CD4-positive, alpha-beta T cell treated with Interleukin-2 at 100 ng/mL for 4 hours (primary cell): ENCODE results near the gene MCC.
A peak's percentile ranks its signal among the peaks of the same experiment; 100 is the strongest.

Experiments
- DNase-seq: peaks from one replicate; pipeline ENCODE4 v3.0.0-alpha.2; 2020; ENCODE audit warnings: low spot score

The MCC gene

DNA sequence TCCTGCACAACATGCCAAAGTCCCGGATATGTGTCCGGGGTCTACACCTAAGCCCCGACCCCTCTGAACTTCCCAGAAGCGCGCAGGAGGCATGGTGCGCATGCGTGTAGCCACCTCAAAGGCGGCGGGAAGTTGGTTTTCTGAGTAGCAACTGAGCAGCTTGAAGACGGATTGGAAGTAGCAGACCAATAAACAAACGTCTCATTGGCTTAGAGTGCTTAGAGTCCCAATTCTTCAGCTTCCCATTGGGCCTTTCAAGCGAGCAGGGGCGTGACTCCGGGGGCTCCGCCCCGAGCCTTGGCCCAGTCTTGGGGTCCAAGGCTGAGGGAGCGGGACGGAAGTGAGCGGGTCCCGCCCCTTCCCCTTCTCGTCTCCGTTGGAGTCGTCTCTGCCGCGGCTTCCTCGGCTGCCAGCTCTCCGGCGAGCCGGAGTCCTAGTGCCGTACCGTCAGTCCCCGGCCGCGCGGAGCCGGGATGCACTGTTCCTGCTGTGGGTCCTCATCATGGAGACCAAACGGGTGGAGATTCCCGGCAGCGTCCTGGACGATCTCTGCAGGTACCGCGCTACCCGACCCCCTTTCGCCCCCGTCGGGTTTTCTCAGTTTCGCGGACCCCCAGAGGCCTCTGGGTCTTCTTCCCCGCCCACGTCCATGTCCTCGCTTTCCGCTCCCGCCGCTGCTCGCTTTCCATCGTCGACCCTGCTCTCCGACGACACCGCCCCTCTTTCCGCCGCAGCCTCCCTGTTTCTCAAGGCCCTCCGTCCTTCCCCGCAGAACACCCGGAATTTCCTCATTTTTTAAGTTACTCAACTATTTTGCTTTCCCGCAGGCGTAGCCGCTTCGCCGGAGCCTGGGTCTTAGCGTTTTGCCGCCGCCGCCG lies 511.6 kb downstream of the MCC start, which contains the start of gene DCP2:
TSS of gene DCP2 (plus strand) at position 367 of the 878 bp plus-strand sequence. CDS start at position 503, 136 bp downstream.
- DNase-seq = peak; percentile 98

DNA sequence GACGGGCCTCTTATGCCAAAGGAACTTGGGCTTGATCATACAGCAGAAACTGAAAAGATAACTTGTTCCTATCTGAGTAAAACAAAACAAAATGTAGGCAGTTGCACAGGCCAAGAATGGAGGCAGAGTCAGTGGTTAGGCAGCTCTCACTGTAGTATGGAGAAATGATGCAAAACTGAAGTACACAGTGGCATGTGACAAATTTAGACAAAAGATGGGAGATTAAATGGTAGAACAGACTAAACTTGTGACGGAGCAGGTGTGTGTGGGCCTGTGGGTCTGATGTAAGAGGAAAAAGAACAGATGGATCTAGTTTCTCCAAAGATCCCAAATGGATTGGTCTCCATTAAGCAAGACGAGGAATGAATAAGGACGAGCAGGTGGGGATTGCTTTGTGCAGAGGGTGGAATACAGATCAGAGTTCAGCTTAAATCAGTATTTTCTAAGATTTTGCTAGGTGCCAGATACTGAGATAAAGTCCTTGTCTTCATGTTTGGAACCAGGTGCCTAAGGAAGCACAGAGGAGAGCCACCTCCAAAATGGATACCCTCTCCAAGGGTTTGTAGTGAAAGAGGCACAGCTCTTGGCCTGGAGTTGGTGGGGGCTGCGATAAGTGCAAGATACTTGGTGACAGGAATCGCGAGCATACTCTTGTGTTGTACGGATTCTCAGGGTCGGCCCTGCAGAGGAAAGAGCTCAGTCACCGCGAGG lies 512.4 kb downstream of the MCC start:
- no peak for DNase-seq

DNA sequence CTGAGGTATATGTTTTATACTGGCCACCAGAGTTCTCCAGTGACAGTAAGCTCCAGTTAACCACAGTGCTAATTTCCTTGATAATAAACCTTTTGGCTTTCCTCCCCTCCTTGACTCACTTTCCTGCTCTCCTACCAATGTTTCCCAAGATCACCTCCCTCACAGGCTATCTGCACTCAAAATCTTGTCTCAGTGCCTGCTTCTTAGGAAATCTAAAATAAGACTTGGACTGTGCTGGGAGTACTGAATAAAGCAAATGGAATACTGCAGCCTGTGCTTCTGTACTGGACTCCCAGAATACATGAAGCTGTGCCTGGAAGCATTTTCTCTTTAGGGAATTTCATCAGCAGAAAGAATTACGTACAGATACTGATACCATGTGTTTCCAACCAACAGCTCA lies 513.4 kb downstream of the MCC start:
- DNase-seq = no peak

DNA sequence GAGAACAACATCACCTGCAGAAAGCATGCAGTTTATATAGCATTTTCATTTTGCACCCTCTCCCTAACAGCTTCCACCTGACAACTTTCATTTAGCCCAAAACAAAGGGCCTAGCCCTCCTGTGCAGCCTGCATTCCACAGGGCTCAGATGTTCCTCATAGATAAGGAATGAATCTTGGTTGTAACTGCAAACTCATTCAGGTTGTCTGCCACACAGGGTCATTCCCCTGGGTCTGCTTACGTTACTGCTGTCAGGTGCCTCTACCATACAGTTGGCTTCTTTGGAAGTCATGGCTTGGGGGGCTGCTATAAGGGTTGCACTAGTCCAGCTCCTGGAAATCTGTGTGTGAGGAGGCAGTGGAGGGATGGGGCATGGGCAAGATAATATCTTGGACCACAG lies 514.3 kb downstream of the MCC start:
- no peak for DNase-seq

DNA sequence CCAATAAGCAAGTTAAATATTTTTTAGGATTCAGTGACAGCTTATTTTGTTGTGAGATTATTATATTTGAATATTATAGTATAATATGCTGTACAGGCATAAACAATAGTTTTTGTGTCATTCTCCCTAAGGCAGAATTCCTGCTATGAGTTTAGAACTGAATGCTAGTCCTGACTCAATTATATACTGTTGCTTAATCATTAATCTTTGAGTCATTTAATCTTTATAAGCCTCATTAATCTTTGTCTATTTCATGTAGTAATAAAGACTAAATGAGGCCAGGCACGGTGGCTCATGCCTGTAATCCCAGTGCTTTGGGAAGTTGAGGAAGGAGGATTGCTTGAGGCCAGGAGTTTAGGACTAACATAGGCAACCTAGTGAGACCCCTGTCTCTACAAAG lies 515.2 kb downstream of the MCC start:
- no peak for DNase-seq
